WTC11 (cell line): Measurements from ENCODE around the gene FAM20A.

Experiments
- ATF3 ChIP-seq: sonication (generic); formaldehyde crosslinking; conservative IDR thresholded peaks from 2 replicates; pipeline ENCODE4 v1.8.1; 2022; ENCODE audit warnings: mild to moderate bottlenecking, missing genetic modification reagents
- CTCF ChIP-seq: fragments of 200-600 bp; IDR thresholded peaks from 2 replicates; pipeline ENCODE4 v1.8.0; 2022; ENCODE audit warnings: antibody characterized with exemption
- E2F5 ChIP-seq: sonication (generic); formaldehyde crosslinking; IDR thresholded peaks from 2 replicates; pipeline ENCODE4 v1.8.1; 2022; ENCODE audit warnings: mild to moderate bottlenecking, moderate library complexity, missing genetic modification reagents
- SMAD4 ChIP-seq: sonication (generic); formaldehyde crosslinking; IDR thresholded peaks from 2 replicates; pipeline ENCODE4 v1.8.0; 2022; ENCODE audit warnings: mild to moderate bottlenecking, missing genetic modification reagents
- TF ChIP-seq, protein P1 (sequence below): fragments of 250-450 bp; sonication (Bioruptor Pico); IDR thresholded peaks from 2 replicates; pipeline ENCODE4 v1.9.0; 2021; ENCODE audit warnings: moderate library complexity, mild to moderate bottlenecking, inconsistent platforms, borderline replicate concordance

DNA sequence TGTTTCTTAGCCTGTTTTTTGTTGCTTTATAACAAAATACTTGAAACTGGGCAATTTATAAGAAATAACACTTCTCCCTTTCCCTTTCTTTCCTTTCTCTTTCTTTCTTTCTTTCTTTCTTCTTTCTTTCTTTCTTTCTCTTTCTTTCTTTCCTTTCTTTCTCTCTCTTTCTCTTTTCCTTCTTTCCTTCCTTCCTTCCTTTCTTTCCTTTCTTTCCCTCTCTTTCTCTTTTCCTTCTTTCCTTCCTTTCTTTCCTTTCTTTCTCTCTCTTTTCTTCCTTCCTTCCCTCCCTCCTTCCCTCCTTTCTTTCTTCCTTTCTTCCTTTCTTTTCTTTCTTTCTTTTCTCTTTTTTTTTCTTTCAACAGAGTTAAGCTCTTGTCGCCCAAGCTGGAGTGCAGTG lies 27.8 kb downstream of the FAM20A start:
- TF ChIP-seq E2F5 (CRISPR knock-in tag) (no peak), SMAD4 (no peak), CTCF (no peak), ATF3 (no peak)
- TF ChIP-seq, protein P1, sequence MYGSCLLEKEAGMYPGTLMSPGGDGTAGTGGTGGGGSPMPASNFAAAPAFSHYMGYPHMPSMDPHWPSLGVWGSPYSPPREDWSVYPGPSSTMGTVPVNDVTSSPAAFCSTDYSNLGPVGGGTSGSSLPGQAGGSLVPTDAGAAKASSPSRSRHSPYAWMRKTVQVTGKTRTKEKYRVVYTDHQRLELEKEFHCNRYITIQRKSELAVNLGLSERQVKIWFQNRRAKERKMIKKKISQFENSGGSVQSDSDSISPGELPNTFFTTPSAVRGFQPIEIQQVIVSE (CRISPR knock-in tag), result no peak
